HFF-Myc (cell line): ENCODE measurements around the gene TENT5C.

ENCODE experiments used
- DNase-seq: peaks from one replicate; pipeline ENCODE4 v3.0.0-alpha.2; 2011; ENCODE audit warnings: low read depth; ENCODE audit errors: extremely low read depth
- H3K4me3 ChIP-seq: replicated peaks from 2 replicates; pipeline ENCODE4 v1.5.1; 2011; ENCODE audit warnings: low read depth, mild to moderate bottlenecking, control low read depth, low read length
- CTCF ChIP-seq: IDR thresholded peaks from 2 replicates; pipeline ENCODE4 v1.5.1; 2012; ENCODE audit warnings: mild to moderate bottlenecking, low read depth, low read length, control low read depth; ENCODE audit errors: missing control alignments

Gene TENT5C

GRCh38 chr1:117627546-117628130 lies 21.8 kb downstream of the TENT5C start:
- TF ChIP-seq CTCF: no peak
- no peak for DNase-seq
- H3K4me3 ChIP-seq: no peak overlapping the region

GRCh38 chr1:117628343-117628742 lies 22.5 kb downstream of the TENT5C start:
- no peak for DNase-seq
- no peak overlapping the region for H3K4me3 ChIP-seq
- TF ChIP-seq CTCF: no peak

- TF ChIP-seq CTCF: no peak
- no peak overlapping the region for H3K4me3 ChIP-seq
- no peak for DNase-seq
Measured at GRCh38 chr1:117629625-117630422, 24.0 kb downstream of the TENT5C start.

GRCh38 chr1:117630423-117630998 lies 24.7 kb downstream of the TENT5C start:
- no peak for DNase-seq
- TF ChIP-seq CTCF: no peak
- H3K4me3 ChIP-seq: no peak overlapping the region

- DNase-seq: no peak
- no peak for TF ChIP-seq CTCF
- no peak overlapping the region for H3K4me3 ChIP-seq
Measured at GRCh38 chr1:117631359-117632160, 25.7 kb downstream of the TENT5C start.

GRCh38 chr1:117632269-117633067 lies 26.6 kb downstream of the TENT5C start:
- no peak for DNase-seq
- TF ChIP-seq CTCF: no peak
- H3K4me3 ChIP-seq: no peak overlapping the region
